ENCODE measurements around the gene RMDN2.

The RMDN2 gene

GRCh38 chr2:38035968-38036367, 110.9 kb downstream of the RMDN2 start:
- Histone ChIP-seq H3K36me3 (no peaks in the 10 kb centered on the region), H3K4me1 (no peaks in the 10 kb centered on the region), H3K9me3 (no peaks in the 10 kb centered on the region), H3K4me3 (ENCODE audit: low read depth, low read length) (no peak overlapping the region), H3K27me3 (peaks cover 27% of the 10 kb centered on the region)
- no peak for DNase-seq
- no peak for TF ChIP-seq CTCF (IDR thresholded peaks at IDR 0.05; ENCODE audit: low read depth, low read length)

- no peak for DNase-seq
- H3K4me1 ChIP-seq, result no peaks in the 10 kb centered on the region
These were observed 112.2 kb downstream of the RMDN2 start for GRCh38 chr2:38037325-38037724.

GRCh38 chr2:38037757-38038621, 112.9 kb downstream of the RMDN2 start:
- Histone ChIP-seq H3K4me3 (ENCODE audit: low read depth, low read length) (peak overlapping the region; percentile 38), H3K4me1 (no peaks in the 10 kb centered on the region), H3K36me3 (no peaks in the 10 kb centered on the region), H3K9me3 (no peaks in the 10 kb centered on the region), H3K27me3 (peaks cover 27% of the 10 kb centered on the region)
- no peak for DNase-seq
- TF ChIP-seq CTCF (IDR thresholded peaks at IDR 0.05; ENCODE audit: low read depth, low read length), result peak; percentile 31

More at GRCh38 chr2:38037325-38037724, 112.2 kb downstream of the RMDN2 start:
- H3K27me3 ChIP-seq, result peaks cover 27% of the 10 kb centered on the region
- no peak for TF ChIP-seq CTCF (IDR thresholded peaks at IDR 0.05; ENCODE audit: low read depth, low read length)
- H3K36me3 ChIP-seq, result no peaks in the 10 kb centered on the region
- H3K9me3 ChIP-seq, result no peaks in the 10 kb centered on the region
- H3K4me3 ChIP-seq (ENCODE audit: low read depth, low read length), result no peak overlapping the region

GRCh38 chr2:38038682-38039081, 113.6 kb downstream of the RMDN2 start:
- Histone ChIP-seq H3K4me1 (no peaks in the 10 kb centered on the region), H3K4me3 (ENCODE audit: low read depth, low read length) (peak overlapping the region; percentile 38), H3K36me3 (no peaks in the 10 kb centered on the region), H3K27me3 (peaks cover 27% of the 10 kb centered on the region), H3K9me3 (no peaks in the 10 kb centered on the region)
- DNase-seq, result no peak
- no peak for TF ChIP-seq CTCF (IDR thresholded peaks at IDR 0.05; ENCODE audit: low read depth, low read length)

GRCh38 chr2:38039121-38039910, 114.2 kb downstream of the RMDN2 start:
- Histone ChIP-seq H3K4me3 (ENCODE audit: low read depth, low read length) (no peak overlapping the region), H3K4me1 (no peaks in the 10 kb centered on the region), H3K9me3 (no peaks in the 10 kb centered on the region), H3K27me3 (peaks cover 27% of the 10 kb centered on the region), H3K36me3 (no peaks in the 10 kb centered on the region)
- DNase-seq, result no peak
- TF ChIP-seq CTCF (IDR thresholded peaks at IDR 0.05; ENCODE audit: low read depth, low read length), result no peak

Data from BE2C (cell line).